Cardiac muscle cell (in vitro differentiated cells and primary cell): ENCODE results near the gene EIF6. TPM values are rescaled to one million over a fixed set of nuclear protein-coding genes. Genes with fewer than 3 reads are reported as not detected.

Experiments
- DNase-seq, 2 donors: peaks; one replicate each; pipeline versions ENCODE4 v3.0.0 to v3.0.0-alpha.2; 2010 to 2017; ENCODE audit warnings: low read depth in 1 of 2, low spot score in 1 of 2
- H3K27ac ChIP-seq: fragments of 200-600 bp; sonication (generic); 2 replicates; pipeline ENCODE4 v1.5.1; 2016
- H3K27me3 ChIP-seq: fragments of 200-600 bp; sonication (generic); 2 replicates; pipeline ENCODE4 v1.6.0; 2016; ENCODE audit warnings: control low read depth
- H3K36me3 ChIP-seq: fragments of 200-600 bp; sonication (generic); 2 replicates; pipeline ENCODE4 v1.5.1; 2016; ENCODE audit warnings: control low read depth
- H3K4me1 ChIP-seq: fragments of 200-600 bp; sonication (generic); 2 replicates; pipeline ENCODE4 v1.8.1; 2017; ENCODE audit warnings: low read depth, mild to moderate bottlenecking, mixed run types
- H3K4me3 ChIP-seq: fragments of 200-600 bp; sonication (generic); 2 replicates; pipeline ENCODE4 v1.5.1; 2016; ENCODE audit warnings: mild to moderate bottlenecking
- H3K9me3 ChIP-seq: fragments of 200-600 bp; sonication (generic); 2 replicates; pipeline ENCODE4 v1.5.1; 2017; ENCODE audit warnings: low read depth, mild to moderate bottlenecking, control low read depth
- polyA plus RNA-seq: library from polyadenylated mRNA; unstranded; fragments of >200 nt; fragmentation: Nextera tagmentation; extraction: Ambion mirVana; gene quantifications from 2 replicates; pipeline ENCODE4 v1.2.1, GENCODE V29; 2016
- total RNA-seq: library from RNA; depleted of rRNA; stranded (reverse); fragments of >200 nt; gene quantifications from 2 replicates; pipeline ENCODE4 v1.2.3, GENCODE V29; 2016
- TF ChIP-seq, protein P1 (sequence below): IDR thresholded peaks from 2 replicates; pipeline ENCODE4 v1.5.1; 2012; ENCODE audit warnings: low read depth, mild to moderate bottlenecking, low read length

Gene EIF6
- total and polyA plus RNA-seq, 2 experiments from 2014 or later: 80.4 to 203 TPM

DNA sequence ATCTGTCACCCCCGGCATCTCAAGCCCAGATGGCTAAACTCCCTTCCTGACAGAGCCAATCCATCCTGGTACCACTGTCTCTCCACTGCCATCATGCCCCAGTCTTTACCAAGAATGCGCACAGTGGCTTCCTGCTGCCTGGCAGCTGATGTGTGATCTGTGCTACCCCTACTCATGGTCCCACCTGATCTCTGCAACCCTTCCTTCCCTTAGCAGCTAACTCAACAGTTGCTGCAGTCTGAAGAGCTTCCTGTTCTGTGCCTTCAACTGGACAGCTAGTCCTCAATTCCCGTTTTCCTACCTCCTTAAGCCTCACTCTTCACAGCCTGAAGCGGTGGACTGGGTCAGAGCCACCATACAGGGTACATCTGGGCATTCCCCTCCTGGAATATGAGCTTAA is 15.2 kb upstream of the EIF6 start:
- Histone ChIP-seq H3K4me1 (peaks cover 14% of the 10 kb centered on the region), H3K9me3 (no peaks in the 10 kb centered on the region), H3K27me3 (no peaks in the 10 kb centered on the region), H3K36me3 (no peaks in the 10 kb centered on the region), H3K4me3 (no peak overlapping the region), H3K27ac (no peak overlapping the region)
- TF ChIP-seq, protein P1, sequence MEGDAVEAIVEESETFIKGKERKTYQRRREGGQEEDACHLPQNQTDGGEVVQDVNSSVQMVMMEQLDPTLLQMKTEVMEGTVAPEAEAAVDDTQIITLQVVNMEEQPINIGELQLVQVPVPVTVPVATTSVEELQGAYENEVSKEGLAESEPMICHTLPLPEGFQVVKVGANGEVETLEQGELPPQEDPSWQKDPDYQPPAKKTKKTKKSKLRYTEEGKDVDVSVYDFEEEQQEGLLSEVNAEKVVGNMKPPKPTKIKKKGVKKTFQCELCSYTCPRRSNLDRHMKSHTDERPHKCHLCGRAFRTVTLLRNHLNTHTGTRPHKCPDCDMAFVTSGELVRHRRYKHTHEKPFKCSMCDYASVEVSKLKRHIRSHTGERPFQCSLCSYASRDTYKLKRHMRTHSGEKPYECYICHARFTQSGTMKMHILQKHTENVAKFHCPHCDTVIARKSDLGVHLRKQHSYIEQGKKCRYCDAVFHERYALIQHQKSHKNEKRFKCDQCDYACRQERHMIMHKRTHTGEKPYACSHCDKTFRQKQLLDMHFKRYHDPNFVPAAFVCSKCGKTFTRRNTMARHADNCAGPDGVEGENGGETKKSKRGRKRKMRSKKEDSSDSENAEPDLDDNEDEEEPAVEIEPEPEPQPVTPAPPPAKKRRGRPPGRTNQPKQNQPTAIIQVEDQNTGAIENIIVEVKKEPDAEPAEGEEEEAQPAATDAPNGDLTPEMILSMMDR: no peak
- DNase-seq: no peak

DNA sequence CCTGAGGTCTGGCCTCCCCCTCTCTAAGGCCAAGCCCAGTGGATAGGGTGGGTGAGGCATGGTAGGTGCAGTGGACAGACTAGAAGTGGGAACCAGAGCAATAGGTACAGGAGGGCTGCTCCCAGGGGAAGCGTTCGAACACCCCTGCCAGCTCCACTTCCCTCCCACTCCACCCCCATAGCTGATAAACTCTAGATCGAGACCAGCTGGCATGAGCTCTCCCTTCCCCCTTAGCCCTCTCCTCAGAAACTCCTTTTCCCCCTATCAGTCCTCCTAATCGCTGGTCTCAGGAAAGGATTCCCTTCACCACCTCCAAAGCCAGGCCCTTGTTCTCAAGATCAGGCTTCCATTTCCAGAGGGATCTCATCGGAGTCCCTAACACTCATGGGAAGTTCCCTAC is 13.7 kb upstream of the EIF6 start:
- Histone ChIP-seq H3K9me3 (no peaks in the 10 kb centered on the region), H3K4me1 (peaks cover 16% of the 10 kb centered on the region), H3K36me3 (no peaks in the 10 kb centered on the region), H3K4me3 (no peak overlapping the region), H3K27ac (no peak overlapping the region), H3K27me3 (no peaks in the 10 kb centered on the region)
- no peak for DNase-seq
- TF ChIP-seq, protein P1: no peak

DNA sequence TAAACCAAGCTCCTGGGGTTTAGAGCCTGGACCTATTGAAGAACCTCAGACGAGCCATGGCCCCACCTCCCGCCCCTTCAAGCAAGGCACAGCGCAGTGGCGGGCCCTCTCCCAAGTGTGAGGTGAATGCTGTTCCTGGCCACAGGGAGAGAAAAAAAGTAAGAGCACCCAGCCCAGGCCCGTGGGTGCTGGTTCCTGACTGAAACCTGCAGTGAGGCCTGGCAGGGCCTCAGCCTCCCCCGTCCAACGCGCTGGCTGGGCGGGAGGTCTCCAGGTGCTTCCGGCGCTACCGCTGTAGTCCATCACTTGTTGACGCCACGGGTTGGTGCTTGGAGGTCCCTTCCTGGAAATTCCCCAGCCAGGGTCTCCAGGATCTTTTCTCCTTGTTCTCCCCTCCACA is 13.2 kb upstream of the EIF6 start:
- peaks cover 21% of the 10 kb centered on the region for H3K4me1 ChIP-seq
- no peaks in the 10 kb centered on the region for H3K36me3 ChIP-seq
- DNase-seq: no peak
- TF ChIP-seq, protein P1: no peak
- H3K27ac ChIP-seq: no peak overlapping the region
- no peak overlapping the region for H3K4me3 ChIP-seq
- H3K27me3 ChIP-seq: no peaks in the 10 kb centered on the region
- no peaks in the 10 kb centered on the region for H3K9me3 ChIP-seq

DNA sequence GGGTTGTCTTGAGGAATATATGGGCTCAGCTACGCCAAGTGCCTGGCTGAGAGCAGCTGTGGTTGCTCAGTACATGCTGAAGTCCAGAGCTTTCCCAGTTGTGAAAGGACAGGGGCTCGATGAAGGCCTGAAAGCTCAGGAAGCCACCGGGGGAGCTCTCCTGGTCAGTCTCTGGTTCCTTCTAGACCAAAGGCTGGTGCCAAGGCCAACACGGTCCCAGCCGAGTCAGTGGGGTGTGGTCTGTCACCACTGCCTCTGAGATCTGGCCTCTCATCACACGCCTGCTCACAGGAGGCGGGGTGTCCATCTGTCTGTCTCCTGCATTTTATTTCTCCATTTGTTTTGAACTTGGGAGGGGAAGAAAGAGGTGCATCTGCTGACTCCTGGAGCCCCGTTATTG is 12.6 kb upstream of the EIF6 start:
- TF ChIP-seq, protein P1: no peak
- DNase-seq: no peak
- H3K4me1 ChIP-seq: peaks cover 23% of the 10 kb centered on the region
- no peak overlapping the region for H3K4me3 ChIP-seq
- H3K27ac ChIP-seq: no peak overlapping the region
- no peaks in the 10 kb centered on the region for H3K36me3 ChIP-seq
- H3K9me3 ChIP-seq: no peaks in the 10 kb centered on the region
- H3K27me3 ChIP-seq: no peaks in the 10 kb centered on the region

DNA sequence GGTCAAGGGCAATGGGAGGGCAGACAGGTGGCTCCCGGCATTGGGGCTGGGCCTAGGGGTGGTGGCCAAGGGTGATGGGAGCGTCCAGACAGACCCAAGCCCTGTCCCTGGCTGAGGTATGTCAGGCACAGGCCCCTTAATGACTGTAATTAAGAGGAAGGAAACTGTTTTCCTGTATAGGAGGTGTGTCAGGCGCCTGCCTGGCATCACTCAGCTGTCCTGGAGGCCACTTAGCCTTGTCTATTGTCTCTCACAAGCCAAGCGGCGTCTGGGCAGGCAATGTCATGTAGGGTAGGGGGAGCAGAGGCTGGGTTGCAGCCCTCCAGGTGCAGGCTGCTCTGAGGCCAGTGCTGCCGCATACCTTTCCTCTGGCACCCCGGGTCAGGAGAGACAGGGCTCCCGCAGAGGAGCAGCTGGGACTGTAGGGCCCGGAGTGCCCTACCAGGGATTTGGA is 11.6 kb upstream of the EIF6 start:
- Histone ChIP-seq H3K27ac (peak overlapping the region; percentile 1), H3K27me3 (no peaks in the 10 kb centered on the region), H3K4me3 (no peak overlapping the region), H3K36me3 (no peaks in the 10 kb centered on the region), H3K9me3 (no peaks in the 10 kb centered on the region), H3K4me1 (peaks cover 23% of the 10 kb centered on the region)
- TF ChIP-seq, protein P1: no peak
- peak in 1 of 2 donors; percentile 62 for DNase-seq

DNA sequence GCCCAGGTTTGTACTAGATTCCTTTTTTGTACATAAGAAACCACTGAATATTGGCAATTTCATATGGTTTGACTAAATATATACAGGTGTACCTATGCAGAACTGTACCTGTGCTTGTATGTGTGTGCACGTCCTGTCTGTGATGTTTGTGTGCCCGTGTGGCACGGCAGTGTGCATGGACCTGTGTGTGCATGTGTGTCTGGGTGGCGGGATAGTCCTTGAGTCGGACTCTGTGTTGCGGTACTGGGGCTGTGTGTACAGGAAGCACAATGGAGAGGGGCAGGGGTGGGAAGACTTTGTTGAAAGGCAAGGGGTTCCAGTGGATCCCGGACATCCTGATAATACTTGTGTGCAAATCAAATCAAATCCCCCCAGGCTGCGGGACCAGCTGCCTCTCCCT is 11.1 kb upstream of the EIF6 start:
- DNase-seq: no peak
- Histone ChIP-seq H3K9me3 (no peaks in the 10 kb centered on the region), H3K27me3 (no peaks in the 10 kb centered on the region), H3K27ac (peak overlapping the region; percentile 1), H3K36me3 (no peaks in the 10 kb centered on the region), H3K4me1 (peaks cover 23% of the 10 kb centered on the region), H3K4me3 (no peak overlapping the region)
- TF ChIP-seq, protein P1: no peak
